Measurements from ENCODE around the gene CCDC85B.

CCDC85B gene

GRCh38 chr11:65854161-65854592, 36.3 kb upstream of the CCDC85B start:
- H3K4me3 ChIP-seq (ENCODE audit: low read depth, low read length): no peak overlapping the region
- TF ChIP-seq, protein P1, sequence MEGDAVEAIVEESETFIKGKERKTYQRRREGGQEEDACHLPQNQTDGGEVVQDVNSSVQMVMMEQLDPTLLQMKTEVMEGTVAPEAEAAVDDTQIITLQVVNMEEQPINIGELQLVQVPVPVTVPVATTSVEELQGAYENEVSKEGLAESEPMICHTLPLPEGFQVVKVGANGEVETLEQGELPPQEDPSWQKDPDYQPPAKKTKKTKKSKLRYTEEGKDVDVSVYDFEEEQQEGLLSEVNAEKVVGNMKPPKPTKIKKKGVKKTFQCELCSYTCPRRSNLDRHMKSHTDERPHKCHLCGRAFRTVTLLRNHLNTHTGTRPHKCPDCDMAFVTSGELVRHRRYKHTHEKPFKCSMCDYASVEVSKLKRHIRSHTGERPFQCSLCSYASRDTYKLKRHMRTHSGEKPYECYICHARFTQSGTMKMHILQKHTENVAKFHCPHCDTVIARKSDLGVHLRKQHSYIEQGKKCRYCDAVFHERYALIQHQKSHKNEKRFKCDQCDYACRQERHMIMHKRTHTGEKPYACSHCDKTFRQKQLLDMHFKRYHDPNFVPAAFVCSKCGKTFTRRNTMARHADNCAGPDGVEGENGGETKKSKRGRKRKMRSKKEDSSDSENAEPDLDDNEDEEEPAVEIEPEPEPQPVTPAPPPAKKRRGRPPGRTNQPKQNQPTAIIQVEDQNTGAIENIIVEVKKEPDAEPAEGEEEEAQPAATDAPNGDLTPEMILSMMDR (IDR thresholded peaks at IDR 0.05; ENCODE audit: low read depth, low read length): no peak

DNA sequence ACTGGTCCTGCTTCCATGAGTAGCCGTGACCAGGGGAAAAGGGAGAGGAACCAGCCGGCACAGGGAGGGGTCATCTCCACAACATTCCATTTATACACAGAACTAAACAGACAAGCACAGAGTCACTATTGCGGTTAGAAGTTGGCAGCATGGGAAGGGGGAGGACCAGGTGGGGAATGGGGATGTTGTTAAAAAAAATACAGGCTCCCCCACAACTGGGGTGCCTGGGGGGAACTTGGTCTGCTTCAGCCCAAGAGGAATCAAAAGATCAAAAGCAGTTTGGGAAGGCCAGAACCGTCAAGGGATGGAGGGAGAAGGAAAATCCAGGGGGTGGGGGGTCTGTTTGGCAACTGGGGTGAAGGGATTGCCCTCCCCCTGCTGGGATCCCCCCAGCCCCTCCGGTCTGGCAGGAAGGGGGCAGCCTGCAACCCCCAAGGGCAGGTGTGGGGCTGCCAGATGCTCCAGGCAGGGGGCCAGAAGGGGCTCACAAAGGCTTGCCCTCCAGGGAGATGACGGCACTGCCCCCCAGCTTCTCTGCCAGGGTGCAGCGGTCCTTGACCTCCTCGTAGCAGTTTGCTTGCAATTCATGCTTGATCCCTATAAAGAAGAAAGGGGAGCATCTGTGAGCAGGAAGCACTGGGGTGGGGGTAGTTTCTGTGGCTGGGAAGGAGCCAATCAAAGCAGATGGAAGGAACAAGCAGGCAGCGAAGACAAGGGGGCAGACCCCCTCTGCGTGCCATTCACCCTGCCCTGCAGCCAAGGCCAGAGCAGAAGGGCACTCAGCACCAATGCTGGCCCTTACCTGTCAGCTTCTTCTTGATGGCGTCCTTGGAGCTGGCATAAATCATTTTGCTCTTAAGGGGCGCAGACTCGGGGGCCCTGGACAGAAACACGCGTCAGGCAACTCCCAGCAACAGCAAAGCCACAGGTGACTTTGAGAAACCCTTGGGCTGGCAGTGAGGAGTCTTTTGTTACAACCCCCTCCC, 35.3 kb upstream of the CCDC85B start:
- TF ChIP-seq, protein P1 (IDR thresholded peaks at IDR 0.05; ENCODE audit: low read depth, low read length): no peak
- H3K4me3 ChIP-seq (ENCODE audit: low read depth, low read length): peak overlapping the region; percentile 91; the same call in 1 of the 2 replicates

GRCh38 chr11:65855927-65856363, 34.5 kb upstream of the CCDC85B start:
- H3K4me3 ChIP-seq (ENCODE audit: low read depth, low read length): peak overlapping the region; percentile 91
- TF ChIP-seq, protein P1 (IDR thresholded peaks at IDR 0.05; ENCODE audit: low read depth, low read length): no peak

DNA sequence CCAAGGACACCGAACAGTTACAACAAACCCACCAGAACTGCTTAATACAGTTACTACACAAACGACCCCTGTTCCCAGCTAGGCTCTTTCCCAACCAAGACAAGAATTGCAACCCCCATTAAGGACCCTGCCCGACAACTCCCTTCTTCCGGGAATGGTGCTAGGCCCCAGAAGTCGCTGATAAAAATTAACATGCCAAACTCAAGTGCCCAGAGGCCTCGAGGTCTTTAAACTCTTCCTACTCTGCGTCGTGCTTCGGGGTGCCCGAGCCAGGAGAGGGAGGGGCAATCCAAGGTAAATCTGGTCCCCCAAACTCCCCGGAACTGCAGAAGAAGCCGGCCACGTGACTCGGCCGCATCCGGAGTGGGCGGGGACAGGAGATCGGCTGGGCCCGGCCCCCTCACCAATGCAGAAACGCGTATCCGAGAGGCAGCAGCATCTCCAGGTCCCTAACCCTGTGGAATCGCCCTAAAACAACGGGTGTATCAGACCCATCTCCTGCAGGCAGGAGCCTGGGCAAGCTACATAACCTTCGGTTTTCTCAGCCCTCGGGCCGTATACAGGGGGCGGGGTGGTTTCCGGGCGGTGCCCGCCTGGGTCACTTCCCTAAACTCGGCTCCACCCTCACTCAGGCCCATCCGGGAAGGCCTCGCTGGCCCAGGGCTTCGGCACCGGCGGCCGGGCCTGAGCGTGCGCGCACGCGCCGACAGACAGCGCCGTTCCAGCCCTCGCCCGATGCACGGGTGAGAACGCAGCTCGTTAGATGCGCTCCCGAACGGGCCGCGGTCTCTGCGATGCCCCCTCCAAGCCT, 33.6 kb upstream of the CCDC85B start:
- H3K4me3 ChIP-seq (ENCODE audit: low read depth, low read length): peak overlapping the region; percentile 91
- TF ChIP-seq, protein P1 (IDR thresholded peaks at IDR 0.05; ENCODE audit: low read depth, low read length): no peak

GRCh38 chr11:65857500-65857852, 33.0 kb upstream of the CCDC85B start:
- TF ChIP-seq, protein P1 (IDR thresholded peaks at IDR 0.05; ENCODE audit: low read depth, low read length): no peak
- H3K4me3 ChIP-seq (ENCODE audit: low read depth, low read length): peak overlapping the region; percentile 91

- TF ChIP-seq, protein P1 (IDR thresholded peaks at IDR 0.05; ENCODE audit: low read depth, low read length): no peak
Measured at GRCh38 chr11:65857853-65858680, 32.4 kb upstream of the CCDC85B start, which contains the start of gene CFL1. Gene CFL1 (minus strand): TSS chr11:65858180. CDS start chr11:65858099, 81 bp downstream.

More at GRCh38 chr11:65857853-65858680, 32.4 kb upstream of the CCDC85B start, which contains the start of gene CFL1:
- H3K4me3 ChIP-seq (ENCODE audit: low read depth, low read length): peak within 1 kb of the TSS; percentile 91
